Mesenchymal stem cell (in vitro differentiated cells and primary cell): ENCODE data around the gene LGR6.

Experiments used
- DNase-seq: peaks from one replicate; pipeline ENCODE4 v3.0.0-alpha.2; 2013
- H2AFZ ChIP-seq: one replicate; pipeline ENCODE4 v1.6.1; 2013; ENCODE audit warnings: low read depth, mild to moderate bottlenecking, control low read depth, inconsistent platforms, low read length, moderate library complexity
- H2AK5ac ChIP-seq: 2 replicates; pipeline ENCODE4 v1.6.1; 2013; ENCODE audit warnings: low read length, moderate library complexity, mild to moderate bottlenecking, inconsistent platforms; ENCODE audit not compliant: severe bottlenecking
- H2BK120ac ChIP-seq: one replicate; pipeline ENCODE4 v1.6.1; 2013; ENCODE audit warnings: low read depth, mild to moderate bottlenecking, inconsistent platforms, low read length, moderate library complexity
- H2BK12ac ChIP-seq, 2 experiments: one replicate each; pipeline ENCODE4 v1.6.1; 2013; ENCODE audit warnings: inconsistent platforms in 2 of 2, low read length in 2 of 2, mild to moderate bottlenecking in 2 of 2, moderate library complexity in 2 of 2, control low read depth in 1 of 2
- H2BK15ac ChIP-seq: one replicate; pipeline ENCODE4 v1.6.1; 2013; ENCODE audit warnings: mild to moderate bottlenecking, low read depth, inconsistent platforms; ENCODE audit not compliant: poor library complexity, severe bottlenecking
- H2BK5ac ChIP-seq: 2 replicates; pipeline ENCODE4 v1.6.1; 2013; ENCODE audit warnings: low read depth, mild to moderate bottlenecking, low read length, control low read depth, inconsistent platforms; ENCODE audit not compliant: poor library complexity, severe bottlenecking
- H3K14ac ChIP-seq, 2 experiments: one replicate each; pipeline ENCODE4 v1.6.1; 2013; ENCODE audit warnings: inconsistent platforms in 2 of 2, low read length in 2 of 2, control low read depth in 1 of 2, mild to moderate bottlenecking in 1 of 2, moderate library complexity in 1 of 2
- H3K18ac ChIP-seq, 2 experiments: one replicate each; pipeline ENCODE4 v1.6.1; 2013; ENCODE audit warnings: inconsistent platforms in 2 of 2, low read length in 2 of 2, control low read depth in 1 of 2, low read depth in 1 of 2, mild to moderate bottlenecking in 1 of 2
- H3K23ac ChIP-seq, 2 experiments: one replicate each; pipeline ENCODE4 v1.6.1; 2013; ENCODE audit warnings: inconsistent platforms in 2 of 2, low read length in 2 of 2, mild to moderate bottlenecking in 2 of 2, moderate library complexity in 2 of 2, control low read depth in 1 of 2
- H3K27ac ChIP-seq: 2 replicates; pipeline ENCODE4 v1.5.1; 2013; ENCODE audit warnings: mild to moderate bottlenecking, moderate library complexity, low read length, control low read depth, inconsistent platforms; ENCODE audit not compliant: poor library complexity, severe bottlenecking
- H3K27me3 ChIP-seq, 2 experiments: 2 replicates each; pipeline versions ENCODE4 v1.6.1 to v1.7.0; 2013; ENCODE audit warnings: low read length in 2 of 2, mild to moderate bottlenecking in 2 of 2, moderate library complexity in 2 of 2, control low read depth in 1 of 2, inconsistent platforms in 1 of 2; ENCODE audit not compliant: control insufficient read depth in 1 of 2, insufficient read depth in 1 of 2
- H3K36me3 ChIP-seq, 2 experiments: 2 replicates each; pipeline versions ENCODE4 v1.6.1 to v1.7.0; 2013; ENCODE audit warnings: low read length in 2 of 2, control low read depth in 1 of 2, inconsistent platforms in 1 of 2, low read depth in 1 of 2, mild to moderate bottlenecking in 1 of 2; ENCODE audit not compliant: insufficient read depth in 2 of 2, control insufficient read depth in 1 of 2
- H3K4ac ChIP-seq, 2 experiments: one replicate each; pipeline ENCODE4 v1.6.1; 2013; ENCODE audit warnings: inconsistent platforms in 2 of 2, low read length in 2 of 2, mild to moderate bottlenecking in 2 of 2, moderate library complexity in 2 of 2, control low read depth in 1 of 2, low read depth in 1 of 2
- H3K4me1 ChIP-seq: 2 replicates; pipeline ENCODE4 v1.6.1; 2013; ENCODE audit warnings: low read depth, low read length, control low read depth; ENCODE audit not compliant: control insufficient read depth, insufficient read depth
- H3K4me2 ChIP-seq: 2 replicates; pipeline ENCODE4 v1.6.1; 2013; ENCODE audit warnings: low read length, mild to moderate bottlenecking, inconsistent platforms; ENCODE audit not compliant: poor library complexity, severe bottlenecking
- H3K4me3 ChIP-seq, 2 experiments: 2 replicates each; pipeline versions ENCODE4 v1.5.1 to v1.7.0; 2013; ENCODE audit warnings: low read length in 2 of 2, mild to moderate bottlenecking in 2 of 2, control low read depth in 1 of 2, low read depth in 1 of 2; ENCODE audit not compliant: insufficient read depth in 1 of 2
- H3K79me1 ChIP-seq: replicated peaks from 2 replicates; pipeline ENCODE4 v1.6.1; 2013; ENCODE audit warnings: mild to moderate bottlenecking, control low read depth, low read length, inconsistent platforms; ENCODE audit not compliant: poor library complexity, severe bottlenecking
- H3K9ac ChIP-seq: 2 replicates; pipeline ENCODE4 v1.7.0; 2013; ENCODE audit warnings: mild to moderate bottlenecking, low read length, moderate library complexity
- H3K9me3 ChIP-seq: 2 replicates; pipeline ENCODE4 v1.7.0; 2013; ENCODE audit warnings: mild to moderate bottlenecking, low read length; ENCODE audit not compliant: control insufficient read depth
- H4K8ac ChIP-seq: one replicate; pipeline ENCODE4 v1.6.1; 2013; ENCODE audit warnings: inconsistent platforms, mild to moderate bottlenecking, low read length, moderate library complexity
- H4K91ac ChIP-seq: one replicate; pipeline ENCODE4 v1.6.1; 2013; ENCODE audit warnings: mild to moderate bottlenecking, low read length, inconsistent platforms
- WGBS: methylation state at CpG from one replicate; pipeline ENCODE4 v1.1.7; 2013; ENCODE audit warnings: mixed read lengths; 5-methylcytosine and 5-hydroxymethylcytosine counted together

Gene LGR6

DNA sequence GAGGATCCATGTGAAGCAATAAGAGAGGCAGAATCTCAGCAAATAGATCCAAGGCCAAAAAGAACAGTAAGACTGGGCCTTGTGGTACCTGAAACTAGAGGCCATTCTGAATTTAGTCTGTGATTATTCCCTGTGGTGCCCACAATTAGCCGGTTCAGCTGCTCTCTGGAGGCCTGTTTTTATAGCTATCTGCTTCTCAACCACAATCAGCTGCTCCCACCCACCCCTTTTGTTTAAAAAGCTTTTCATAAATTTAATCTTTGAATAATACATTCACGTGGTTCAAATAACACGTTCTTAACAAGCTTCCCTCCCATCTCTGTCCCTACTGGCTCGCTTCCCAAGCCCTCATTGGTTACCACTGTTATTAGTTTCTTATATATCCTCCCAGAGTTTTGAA lies 130.1 kb downstream of the LGR6 start:
- Histone ChIP-seq H3K79me1 (no peaks in the 10 kb centered on the region), H3K4me3 (no peak overlapping the region), H3K9ac (no peak overlapping the region), H3K4me1 (no peaks in the 10 kb centered on the region), H3K23ac (no peak overlapping the region), H3K27me3 (peaks cover 0 to 37% of the 10 kb centered on the region in 2 experiments), H3K4me2 (no peak overlapping the region), H3K9me3 (no peaks in the 10 kb centered on the region), H2BK12ac (no peak overlapping the region), H2AK5ac (no peak overlapping the region), H4K8ac (no peak overlapping the region), H3K14ac (no peak overlapping the region), H3K27ac (no peak overlapping the region), H2BK15ac (no peak overlapping the region), H3K36me3 (no peaks in the 10 kb centered on the region), H2BK5ac (no peak overlapping the region), H3K4ac (no peak overlapping the region), H4K91ac (no peak overlapping the region), H3K18ac (no peak overlapping the region), H2BK120ac (no peak overlapping the region), H2AFZ (no peak overlapping the region)
- DNase-seq: no peak
- WGBS: 90% methylated on average over 4 of the region's 4 CpGs

DNA sequence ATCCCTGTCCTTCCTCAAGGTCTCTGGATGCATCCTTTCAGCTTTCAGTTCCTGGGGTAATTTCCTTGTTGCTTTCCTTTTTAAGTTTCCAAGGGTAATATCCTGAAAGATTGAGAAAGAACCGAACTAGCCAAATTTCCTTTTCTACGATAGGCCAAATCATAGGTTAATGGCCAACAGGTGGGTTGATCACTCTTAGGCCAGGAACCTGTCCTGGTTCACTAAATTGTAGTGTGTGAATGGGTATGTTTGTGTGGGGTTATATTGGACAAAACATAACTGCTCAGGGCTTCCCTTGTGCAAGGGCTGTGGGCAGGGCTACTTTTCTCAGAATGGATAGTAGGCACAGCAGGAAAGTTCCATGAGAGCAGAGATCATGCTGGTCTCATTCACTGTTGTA lies 131.0 kb downstream of the LGR6 start:
- Histone ChIP-seq H2BK5ac (no peak overlapping the region), H2AK5ac (no peak overlapping the region), H2BK120ac (no peak overlapping the region), H3K18ac (no peak overlapping the region), H3K4ac (no peak overlapping the region), H3K23ac (no peak overlapping the region), H4K8ac (no peak overlapping the region), H3K14ac (no peak overlapping the region), H2BK12ac (no peak overlapping the region), H3K4me2 (no peak overlapping the region), H4K91ac (no peak overlapping the region), H3K9me3 (no peaks in the 10 kb centered on the region), H3K27ac (no peak overlapping the region), H3K4me3 (no peak overlapping the region), H3K79me1 (no peaks in the 10 kb centered on the region), H3K9ac (no peak overlapping the region), H3K36me3 (peaks cover 3 to 4% of the 10 kb centered on the region in 2 experiments), H2BK15ac (no peak overlapping the region), H3K4me1 (no peaks in the 10 kb centered on the region), H2AFZ (no peak overlapping the region), H3K27me3 (peaks cover 0 to 28% of the 10 kb centered on the region in 2 experiments)
- no peak for DNase-seq
- WGBS: 100% methylated on average over 2 of the region's 2 CpGs

DNA sequence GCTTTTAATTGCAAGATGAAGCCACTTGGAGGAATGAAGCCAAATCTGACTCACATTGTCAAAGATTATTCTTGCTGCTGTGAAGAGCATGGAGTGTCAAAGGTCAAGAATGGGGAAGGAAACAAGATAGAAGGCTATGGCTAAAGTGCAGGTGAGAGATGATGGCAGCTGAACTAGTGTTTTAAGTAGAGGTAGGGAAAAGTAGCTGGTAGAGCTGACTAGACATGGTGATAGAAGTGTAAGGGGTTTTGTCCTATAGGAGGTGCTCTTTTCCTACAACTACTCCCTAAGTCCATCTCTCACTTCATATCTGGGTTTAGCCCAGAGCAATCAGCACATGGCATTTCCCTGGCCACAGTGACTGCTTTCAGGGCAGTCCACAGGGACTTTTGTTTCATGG lies 136.3 kb downstream of the LGR6 start:
- no peak overlapping the region for H3K18ac ChIP-seq
- peaks cover 4 to 40% of the 10 kb centered on the region in 2 experiments for H3K36me3 ChIP-seq
- no peaks in the 10 kb centered on the region for H3K79me1 ChIP-seq
- no peak overlapping the region for H2BK12ac ChIP-seq
- H3K4me1 ChIP-seq: no peaks in the 10 kb centered on the region
- H3K4me2 ChIP-seq: no peak overlapping the region
- H2BK15ac ChIP-seq: no peak overlapping the region
- H3K27me3 ChIP-seq: no peaks in the 10 kb centered on the region
- no peak overlapping the region for H4K8ac ChIP-seq
- H3K14ac ChIP-seq: no peak overlapping the region
- no peak overlapping the region for H4K91ac ChIP-seq
- no peak overlapping the region for H3K4ac ChIP-seq
- no peak overlapping the region for H2AFZ ChIP-seq
- no peak overlapping the region for H3K4me3 ChIP-seq
- no peak overlapping the region for H2BK5ac ChIP-seq
- no peak overlapping the region for H3K23ac ChIP-seq
- no peak overlapping the region for H3K27ac ChIP-seq
- H3K9me3 ChIP-seq: no peaks in the 10 kb centered on the region
- no peak overlapping the region for H2BK120ac ChIP-seq
- H2AK5ac ChIP-seq: no peak overlapping the region
- no peak overlapping the region for H3K9ac ChIP-seq
- DNase-seq: no peak

DNA sequence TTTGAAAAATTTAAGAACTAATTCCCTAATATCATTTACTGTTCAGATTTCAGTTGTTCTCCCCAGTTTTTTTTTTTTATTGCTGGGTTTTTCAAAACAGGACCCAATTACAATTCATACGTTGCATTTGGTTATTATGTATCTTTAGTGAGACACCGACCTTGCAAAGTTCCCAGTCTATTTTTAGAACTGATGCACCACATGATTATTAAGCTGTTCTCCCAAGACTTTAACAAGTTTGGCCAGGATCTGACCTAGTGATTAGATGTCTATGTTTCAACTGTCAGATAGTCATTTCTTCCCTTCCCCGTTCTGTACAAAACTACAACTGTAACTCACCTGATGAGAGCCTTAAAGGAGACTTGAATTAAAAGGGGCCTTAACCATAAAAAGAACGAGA lies 140.3 kb downstream of the LGR6 start:
- H4K8ac ChIP-seq: no peak overlapping the region
- DNase-seq: no peak
- WGBS: no CpG with 5 or more reads among the region's 4 CpGs

More for the DNA sequence above, 140.3 kb downstream of the LGR6 start:
- peaks cover 3 to 49% of the 10 kb centered on the region in 2 experiments for H3K36me3 ChIP-seq
- no peak overlapping the region for H2BK12ac ChIP-seq
- no peak overlapping the region for H3K18ac ChIP-seq
- H3K4ac ChIP-seq: no peak overlapping the region
- no peaks in the 10 kb centered on the region for H3K27me3 ChIP-seq
- H3K4me2 ChIP-seq: no peak overlapping the region
- no peak overlapping the region for H2BK15ac ChIP-seq
- H3K4me3 ChIP-seq: no peak overlapping the region
- no peak overlapping the region for H2BK120ac ChIP-seq
- no peaks in the 10 kb centered on the region for H3K9me3 ChIP-seq
- H3K4me1 ChIP-seq: no peaks in the 10 kb centered on the region
- H3K9ac ChIP-seq: no peak overlapping the region
- no peak overlapping the region for H4K91ac ChIP-seq
- peaks cover 4% of the 10 kb centered on the region for H3K79me1 ChIP-seq
- no peak overlapping the region for H3K27ac ChIP-seq
- no peak overlapping the region for H2AFZ ChIP-seq
- no peak overlapping the region for H3K23ac ChIP-seq
- H2BK5ac ChIP-seq: no peak overlapping the region
- no peak overlapping the region for H2AK5ac ChIP-seq
- H3K14ac ChIP-seq: no peak overlapping the region
